HG03575 (cell line): ENCODE measurements around the gene SAMD4B.

Experiments
- ATAC-seq: cut with Tn5 transposase; IDR thresholded peaks from one replicate; pipeline ENCODE4 v1.9.1; 2021; ENCODE audit not compliant: unreplicated experiment, insufficient number of reproducible peaks, low FRiP score; ENCODE audit errors: extremely low read depth

Gene SAMD4B

DNA sequence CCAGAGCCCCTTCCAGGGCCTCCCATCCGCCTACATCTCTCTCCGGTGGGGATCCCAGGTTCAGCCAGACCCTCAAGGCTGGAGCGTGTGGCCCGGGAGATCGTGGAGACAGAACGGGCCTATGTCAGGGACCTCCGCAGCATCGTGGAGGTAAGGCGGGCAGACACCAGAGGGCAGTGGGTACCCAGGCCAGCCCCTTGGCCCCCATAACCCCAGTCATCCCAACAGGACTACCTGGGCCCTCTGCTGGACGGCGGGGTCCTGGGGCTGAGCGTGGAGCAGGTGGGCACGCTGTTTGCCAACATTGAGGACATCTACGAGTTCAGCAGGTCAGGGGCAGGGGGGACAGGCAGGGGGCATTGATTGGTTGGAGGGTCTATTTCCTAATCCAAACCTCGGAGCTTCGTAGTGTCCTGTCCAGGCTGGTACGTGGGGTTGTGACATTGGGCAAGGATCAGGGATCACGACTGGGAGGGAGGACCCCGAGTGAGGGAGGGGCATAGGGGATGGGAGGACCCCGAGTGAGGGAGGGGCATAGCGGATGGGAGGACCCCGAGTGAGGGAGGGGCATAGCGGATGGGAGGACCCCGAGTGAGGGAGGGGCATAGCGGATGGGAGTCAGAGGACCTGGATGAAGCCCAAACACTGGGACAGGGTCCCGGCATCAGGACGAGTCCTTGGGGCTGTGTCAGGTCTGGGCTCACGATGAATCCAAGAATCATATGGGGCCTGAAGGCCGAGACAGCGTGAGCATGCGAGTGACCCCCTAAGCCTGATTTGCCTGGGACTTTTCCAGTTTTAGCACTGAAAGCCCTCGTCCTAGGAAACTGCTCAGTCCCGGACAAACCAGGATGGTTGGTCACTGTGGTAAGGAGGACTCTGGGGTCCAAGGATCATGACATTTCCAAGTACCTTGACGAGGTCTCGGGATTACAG, 73.2 kb downstream of the SAMD4B start:
- ATAC-seq, result no peak

- ATAC-seq, result no peak
Measured at GRCh38 chr19:39416152-39417120, 74.2 kb downstream of the SAMD4B start.

DNA sequence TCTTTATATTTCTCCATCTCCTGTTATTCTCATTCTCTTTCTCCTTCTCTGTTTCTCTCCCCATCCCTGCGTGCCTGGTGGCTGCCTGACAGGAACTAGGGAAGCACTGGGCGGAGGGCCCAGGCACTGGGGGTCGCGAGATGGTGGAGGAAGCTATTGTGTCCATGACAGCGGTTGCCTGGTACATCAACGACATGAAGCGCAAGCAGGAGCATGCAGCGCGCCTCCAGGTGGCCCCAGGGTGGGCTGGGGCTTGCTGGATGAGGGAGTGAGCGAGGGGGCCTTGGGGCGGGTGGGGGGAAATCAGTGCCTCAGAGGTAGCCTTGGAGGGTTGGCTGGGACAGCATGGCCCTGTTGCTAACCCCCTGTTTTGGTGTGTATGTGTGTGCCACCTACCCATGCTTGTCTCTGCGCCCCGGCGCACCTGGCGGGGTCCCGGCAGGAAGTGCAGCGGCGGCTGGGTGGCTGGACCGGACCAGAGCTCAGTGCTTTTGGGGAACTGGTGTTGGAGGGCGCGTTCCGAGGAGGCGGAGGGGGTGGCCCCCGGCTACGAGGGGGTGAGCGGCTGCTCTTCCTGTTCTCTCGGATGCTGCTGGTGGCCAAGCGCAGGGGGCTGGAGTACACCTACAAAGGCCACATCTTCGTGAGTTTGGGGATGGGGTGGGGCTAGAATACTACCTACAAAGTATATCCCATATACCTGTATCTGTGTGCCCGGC, 75.4 kb downstream of the SAMD4B start:
- ATAC-seq, result no peak

DNA sequence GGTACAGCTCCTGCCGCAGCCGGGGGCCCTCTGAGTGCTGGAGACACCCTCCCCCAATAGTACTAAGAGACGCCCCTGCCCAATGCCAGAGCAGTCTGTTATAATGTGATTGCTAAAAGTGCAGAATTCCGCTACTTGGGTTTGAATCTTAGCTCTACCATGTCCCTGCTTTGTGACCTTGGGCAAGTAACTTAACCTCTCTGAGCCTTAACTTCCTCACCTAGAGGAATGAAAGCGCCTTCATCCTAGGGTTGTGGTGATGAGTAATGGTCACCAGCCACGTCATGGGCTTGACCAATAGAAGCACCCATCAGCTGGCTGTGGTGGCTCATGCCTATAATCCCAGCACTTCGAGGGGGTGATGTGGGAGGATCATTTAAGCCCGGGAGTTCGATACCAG, 76.8 kb downstream of the SAMD4B start:
- no peak for ATAC-seq

DNA sequence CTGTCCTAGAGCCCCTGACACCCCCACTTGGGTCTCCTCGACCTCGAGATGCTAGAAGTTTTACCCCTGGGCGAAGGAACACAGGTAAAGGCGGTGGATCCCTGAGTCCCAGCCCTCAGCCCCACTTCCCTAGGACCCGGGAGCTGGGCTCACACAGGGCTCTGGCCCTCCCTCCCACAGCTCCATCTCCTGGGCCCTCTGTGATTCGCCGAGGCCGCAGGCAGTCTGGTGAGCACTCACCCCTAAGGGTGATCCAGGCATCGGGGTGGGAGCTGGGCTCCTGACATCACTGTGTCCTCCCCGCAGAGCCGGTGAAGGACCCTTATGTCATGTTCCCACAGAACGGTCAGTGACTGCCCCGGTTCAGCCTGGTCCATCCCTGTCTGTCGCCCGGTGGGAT, 78.5 kb downstream of the SAMD4B start:
- ATAC-seq, result no peak

GRCh38 chr19:39422020-39422419, 79.8 kb downstream of the SAMD4B start:
- no peak for ATAC-seq

- no peak for ATAC-seq
Measured at GRCh38 chr19:39423258-39424086, 81.3 kb downstream of the SAMD4B start.

DNA sequence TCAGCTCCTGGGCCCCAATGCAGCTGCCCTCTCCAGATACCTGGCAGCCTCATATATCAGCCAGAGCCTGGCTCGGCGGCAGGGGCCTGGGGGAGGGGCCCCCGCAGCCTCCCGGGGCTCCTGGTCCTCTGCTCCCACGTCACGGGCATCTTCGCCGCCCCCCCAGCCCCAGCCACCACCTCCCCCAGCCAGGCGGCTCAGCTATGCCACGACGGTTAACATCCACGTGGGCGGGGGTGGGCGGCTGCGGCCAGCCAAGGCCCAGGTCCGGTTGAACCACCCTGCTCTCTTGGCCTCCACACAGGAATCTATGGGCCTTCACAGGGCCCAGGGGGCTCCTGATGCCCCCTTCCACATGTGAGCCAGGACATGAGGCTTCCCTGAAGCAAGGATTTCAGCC, 82.7 kb downstream of the SAMD4B start:
- ATAC-seq, result no peak

GRCh38 chr19:39425744-39426143, 83.5 kb downstream of the SAMD4B start:
- no peak for ATAC-seq

DNA sequence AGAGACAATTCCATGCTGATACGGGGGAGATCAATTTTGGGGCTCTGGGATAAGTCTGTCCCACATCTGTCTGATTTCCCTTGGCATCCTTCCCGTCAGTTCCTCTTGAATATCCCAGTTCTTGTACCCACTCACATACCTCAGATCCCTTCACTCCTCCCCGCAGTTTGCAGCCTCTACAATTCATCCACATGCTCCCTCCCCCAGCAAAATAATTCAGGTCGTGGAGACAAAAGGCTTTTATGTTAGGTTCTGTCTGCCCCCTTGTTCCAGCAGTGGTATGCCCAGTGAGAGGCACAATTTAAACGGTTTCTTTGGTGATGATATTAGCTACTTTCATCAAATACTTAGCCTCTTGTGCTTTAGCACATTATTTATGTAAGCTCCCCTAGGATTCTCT, 83.9 kb downstream of the SAMD4B start:
- ATAC-seq, result no peak

DNA sequence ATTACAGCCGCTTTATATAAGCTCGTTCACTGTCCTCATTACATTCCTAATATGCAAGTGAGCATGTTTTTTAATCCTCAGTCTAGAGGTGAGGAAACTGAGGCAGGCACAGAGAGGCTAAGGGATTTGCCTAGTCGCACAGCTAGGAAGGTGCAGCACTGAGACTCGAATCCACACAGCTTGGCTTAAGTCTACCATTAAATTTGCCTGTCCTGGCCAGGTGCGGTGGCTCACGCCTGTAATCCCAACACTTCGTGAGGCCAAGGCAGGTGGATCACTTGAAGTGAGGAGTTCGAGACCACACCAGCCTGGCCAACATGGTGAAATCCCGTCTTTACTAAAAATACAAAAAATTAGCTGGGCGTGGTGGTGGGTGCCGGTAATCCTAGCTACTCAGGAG, 85.5 kb downstream of the SAMD4B start:
- no peak for ATAC-seq

GRCh38 chr19:39428283-39429112, 86.3 kb downstream of the SAMD4B start:
- no peak for ATAC-seq

- no peak for ATAC-seq
Measured at GRCh38 chr19:39430675-39431593, 88.7 kb downstream of the SAMD4B start.

- ATAC-seq, result no peak
Measured at GRCh38 chr19:39432677-39433025, 90.4 kb downstream of the SAMD4B start.

DNA sequence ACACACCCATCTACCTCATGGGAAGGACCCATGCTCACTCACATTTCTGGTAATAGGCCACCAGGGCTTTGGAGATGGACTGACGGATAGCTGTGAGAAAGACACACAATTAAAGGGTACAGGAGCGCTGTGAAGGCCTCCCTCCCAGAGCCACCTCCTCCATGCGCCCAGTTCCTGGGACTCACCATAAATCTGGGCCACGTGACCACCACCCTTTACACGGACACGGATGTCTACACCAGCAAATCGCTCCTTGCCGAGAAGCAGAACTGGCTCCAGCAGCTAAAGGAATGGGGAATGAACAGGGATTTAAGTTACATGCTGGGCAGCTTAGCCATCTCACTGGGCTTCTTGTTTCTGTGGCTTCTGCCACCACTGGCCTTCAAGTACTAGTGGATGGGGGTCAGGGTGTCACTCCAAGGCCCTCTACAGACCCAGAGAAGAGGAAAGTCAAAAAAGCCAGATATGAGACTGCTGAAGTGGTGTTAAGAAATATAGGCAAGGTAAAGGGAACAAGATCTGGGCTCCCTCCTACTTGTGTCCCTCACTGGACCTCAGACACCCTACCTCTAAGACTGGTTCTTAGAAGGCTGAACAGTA, 91.4 kb downstream of the SAMD4B start:
- no peak for ATAC-seq
